GM15510 (cell line): Measurements from ENCODE around the gene VPS41.

Source experiments
- POLR2A ChIP-seq: IDR thresholded peaks from 3 replicates; pipeline ENCODE4 v1.6.1; 2011; ENCODE audit warnings: borderline replicate concordance; ENCODE audit not compliant: insufficient read length; ENCODE audit errors: extremely low read depth

Gene VPS41

GRCh38 chr7:38838725-38839385, 70.1 kb downstream of the VPS41 start:
- TF ChIP-seq POLR2A = no peak

GRCh38 chr7:38834357-38834756, 74.6 kb downstream of the VPS41 start:
- TF ChIP-seq POLR2A = no peak

DNA sequence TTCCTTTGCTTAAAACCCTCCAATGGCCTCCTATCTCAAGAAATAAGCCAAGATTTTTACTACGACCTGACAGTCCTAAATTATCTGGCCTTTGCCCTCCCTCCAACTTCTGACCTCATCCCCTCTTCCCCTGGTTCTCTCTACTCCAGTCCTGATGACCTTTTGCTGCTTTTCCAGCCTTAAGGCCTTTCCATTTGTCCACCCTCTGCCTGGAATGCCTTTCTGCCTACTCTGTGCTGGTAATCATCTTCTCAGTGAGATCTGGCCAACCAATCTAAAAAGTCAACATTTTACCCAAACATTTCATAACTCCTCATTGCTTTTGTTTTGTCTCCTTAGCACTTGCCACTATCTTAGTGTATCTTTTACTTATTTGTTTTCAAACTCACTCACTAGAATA, 75.7 kb downstream of the VPS41 start:
- TF ChIP-seq POLR2A = no peak

DNA sequence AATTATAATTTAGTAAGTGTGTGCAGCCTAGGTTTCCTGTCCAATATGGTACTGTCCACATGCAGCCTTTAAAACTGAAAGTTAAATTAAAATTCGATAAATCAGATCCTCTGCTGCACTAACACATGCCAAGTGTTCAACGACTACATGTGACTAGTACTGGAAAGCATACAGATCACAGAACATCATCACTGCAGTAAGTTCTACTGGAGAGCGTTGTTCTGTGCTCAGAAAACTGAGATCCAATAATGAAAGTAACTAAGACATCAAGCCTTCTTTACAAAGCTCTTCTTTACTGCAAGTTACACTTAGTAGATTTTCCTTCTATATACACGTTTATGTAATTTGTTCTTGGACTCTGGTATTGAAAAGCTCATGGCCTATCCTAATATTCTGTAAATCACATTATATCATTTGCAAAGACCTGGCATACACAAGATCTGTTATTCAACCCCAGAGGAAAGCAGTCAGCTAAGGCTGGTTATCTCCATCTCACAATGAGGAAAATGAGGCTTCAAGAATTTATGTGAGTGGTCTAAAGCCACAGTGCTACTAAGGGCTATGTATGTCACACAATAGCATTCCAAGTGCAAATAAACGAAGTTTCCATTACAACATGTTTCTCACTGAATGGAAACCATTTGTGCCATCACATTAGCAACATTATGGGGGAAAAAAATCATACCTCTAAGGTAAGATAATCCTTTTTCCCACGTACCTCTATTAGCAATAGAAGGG, 77.6 kb downstream of the VPS41 start:
- TF ChIP-seq POLR2A = no peak

GRCh38 chr7:38830826-38831225, 78.2 kb downstream of the VPS41 start:
- TF ChIP-seq POLR2A = no peak

- TF ChIP-seq POLR2A = no peak
Measured at GRCh38 chr7:38829488-38830165, 79.4 kb downstream of the VPS41 start.

DNA sequence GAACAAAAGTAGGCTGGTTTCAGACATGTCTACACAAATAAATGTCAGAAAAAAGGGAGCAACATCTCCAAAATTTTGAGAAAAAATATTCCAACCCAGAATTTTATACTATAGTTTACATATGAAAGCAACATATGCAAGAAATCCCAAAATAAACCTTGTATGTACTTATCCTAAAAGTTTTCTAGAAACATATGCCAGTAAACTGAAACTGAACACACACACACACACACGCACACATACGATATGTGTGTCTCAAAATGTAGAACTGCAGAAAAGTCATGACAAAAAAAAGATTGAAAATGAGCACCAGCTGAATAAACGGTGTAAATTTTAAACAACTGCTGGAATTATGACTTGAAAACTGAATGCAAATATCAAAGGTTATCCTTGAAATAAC, 81.0 kb downstream of the VPS41 start:
- no peak for TF ChIP-seq POLR2A

DNA sequence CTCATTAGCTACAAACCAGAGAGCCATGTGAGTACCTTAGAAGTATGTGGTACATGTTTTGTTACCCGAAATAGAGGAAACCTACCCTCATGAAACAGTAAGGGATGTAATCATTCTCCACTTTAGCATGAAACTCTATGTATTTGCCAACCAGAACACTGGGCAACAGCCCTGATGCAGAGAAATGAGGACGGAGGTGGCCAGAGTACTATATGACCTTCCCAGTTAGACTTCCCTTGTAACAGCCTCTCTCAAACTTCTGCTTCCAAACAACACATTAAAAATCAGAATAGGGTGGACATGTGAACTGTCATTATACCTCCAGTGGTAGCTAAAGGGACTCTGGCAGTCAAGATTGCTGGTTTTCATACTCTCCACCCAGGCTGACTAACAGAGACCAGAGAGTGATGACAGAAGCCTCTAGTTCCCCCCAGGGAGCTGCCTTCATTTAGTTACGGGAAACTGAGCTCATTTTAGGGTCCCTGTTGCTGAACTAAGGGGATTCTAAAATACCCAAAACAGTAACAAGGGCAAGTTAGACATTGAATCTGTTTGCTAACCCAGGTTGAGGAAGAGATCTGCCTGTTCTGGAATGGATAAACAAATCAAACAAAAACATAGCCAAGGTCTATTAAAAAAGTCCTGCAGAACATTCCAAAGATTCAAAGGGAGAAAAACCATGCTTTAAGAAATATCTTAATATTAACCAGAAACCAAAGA, 83.1 kb downstream of the VPS41 start:
- TF ChIP-seq POLR2A = no peak

GRCh38 chr7:38824948-38825347, 84.0 kb downstream of the VPS41 start:
- TF ChIP-seq POLR2A = no peak

DNA sequence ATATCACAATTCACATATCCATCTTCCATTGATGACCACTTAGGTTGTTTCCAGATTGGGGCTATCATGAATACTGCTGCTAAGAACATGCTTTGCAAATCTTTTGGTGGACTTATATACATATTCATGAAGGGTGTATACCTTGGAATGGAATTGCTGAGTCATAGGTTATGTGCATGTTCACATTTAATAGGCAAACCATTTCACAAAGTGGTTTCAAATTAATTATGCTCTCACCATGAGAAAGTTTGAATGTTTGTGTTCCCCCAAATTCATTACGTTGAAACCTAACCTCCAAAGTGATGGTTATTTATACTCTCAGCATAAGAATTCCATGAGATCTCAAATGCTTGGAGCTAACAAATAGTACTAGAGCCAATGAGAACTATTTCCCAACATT, 86.4 kb downstream of the VPS41 start:
- TF ChIP-seq POLR2A = no peak

DNA sequence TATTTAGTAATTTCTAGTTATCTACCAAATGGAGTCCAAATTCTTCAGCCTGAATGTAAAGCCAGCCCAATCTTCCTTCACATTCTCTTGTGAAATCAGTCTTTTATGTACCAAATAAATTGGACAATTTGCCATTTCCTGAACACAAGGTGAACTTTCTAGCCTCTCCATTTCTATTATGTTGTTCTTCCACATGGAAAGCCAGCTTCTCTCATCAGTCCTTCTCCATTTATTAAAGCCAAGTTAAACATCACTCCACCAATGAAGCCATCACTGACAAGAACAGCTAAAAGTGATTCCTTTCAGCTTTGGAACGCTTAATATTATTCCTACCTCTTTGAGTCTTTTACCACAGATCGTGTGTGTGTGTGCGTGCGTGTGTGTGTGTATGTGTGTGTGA, 88.4 kb downstream of the VPS41 start:
- TF ChIP-seq POLR2A = no peak

- no peak for TF ChIP-seq POLR2A
Measured at GRCh38 chr7:38819463-38819862, 89.5 kb downstream of the VPS41 start.

- no peak for TF ChIP-seq POLR2A
Measured at GRCh38 chr7:38817526-38817925, 91.5 kb downstream of the VPS41 start.

GRCh38 chr7:38813768-38814167, 95.2 kb downstream of the VPS41 start:
- no peak for TF ChIP-seq POLR2A

DNA sequence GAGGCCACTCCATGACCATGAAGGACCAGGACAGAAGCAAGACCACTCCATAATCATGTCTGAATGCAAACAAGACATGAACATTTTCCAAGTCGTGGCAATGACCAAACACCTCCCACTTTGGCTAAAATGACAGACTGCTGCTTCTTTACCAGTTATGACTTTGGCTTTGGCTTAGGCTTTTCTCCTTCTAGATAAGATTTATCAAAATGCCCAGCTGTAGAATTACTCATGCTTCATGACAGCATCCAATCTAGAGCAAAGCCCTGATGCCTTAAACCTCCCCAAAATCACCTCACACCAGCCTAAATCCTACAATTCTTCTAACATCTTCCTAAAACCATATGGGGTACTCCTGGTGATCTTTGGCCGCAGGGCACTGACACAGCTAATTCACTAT, 102.1 kb downstream of the VPS41 start:
- no peak for TF ChIP-seq POLR2A
